Activated naive CD4-positive, alpha-beta T cell treated with Interleukin-2 at 50 U/mL for 16 hours (primary cell): ENCODE results near the gene ERGIC1.

ENCODE experiments used
- DNase-seq: peaks from one replicate; pipeline ENCODE4 v3.0.0-alpha.2; 2020

Gene ERGIC1

DNA sequence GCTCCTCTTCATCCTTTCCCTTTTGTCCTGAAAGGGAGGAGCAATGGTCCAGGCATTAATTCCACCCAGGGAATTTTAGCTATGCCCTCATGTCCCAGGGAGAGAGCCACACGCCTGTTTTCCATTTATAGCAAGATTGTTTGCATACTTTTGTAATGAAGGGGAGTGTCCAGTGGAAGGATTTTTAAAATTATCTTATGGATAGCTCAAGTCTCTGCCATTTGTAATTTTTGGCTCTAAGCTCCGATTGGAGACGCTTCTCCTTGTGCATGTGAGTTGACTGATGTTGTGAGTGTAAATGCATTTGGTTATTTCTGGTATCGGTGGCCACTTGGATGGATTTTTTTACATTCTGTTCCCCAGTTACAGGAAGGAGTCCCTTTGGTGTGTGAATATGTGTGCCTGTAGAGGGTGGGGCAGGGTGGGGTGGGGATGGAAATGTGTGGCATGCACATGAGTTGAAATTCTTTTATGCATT, 118.0 kb downstream of the ERGIC1 start:
- DNase-seq: no peak

DNA sequence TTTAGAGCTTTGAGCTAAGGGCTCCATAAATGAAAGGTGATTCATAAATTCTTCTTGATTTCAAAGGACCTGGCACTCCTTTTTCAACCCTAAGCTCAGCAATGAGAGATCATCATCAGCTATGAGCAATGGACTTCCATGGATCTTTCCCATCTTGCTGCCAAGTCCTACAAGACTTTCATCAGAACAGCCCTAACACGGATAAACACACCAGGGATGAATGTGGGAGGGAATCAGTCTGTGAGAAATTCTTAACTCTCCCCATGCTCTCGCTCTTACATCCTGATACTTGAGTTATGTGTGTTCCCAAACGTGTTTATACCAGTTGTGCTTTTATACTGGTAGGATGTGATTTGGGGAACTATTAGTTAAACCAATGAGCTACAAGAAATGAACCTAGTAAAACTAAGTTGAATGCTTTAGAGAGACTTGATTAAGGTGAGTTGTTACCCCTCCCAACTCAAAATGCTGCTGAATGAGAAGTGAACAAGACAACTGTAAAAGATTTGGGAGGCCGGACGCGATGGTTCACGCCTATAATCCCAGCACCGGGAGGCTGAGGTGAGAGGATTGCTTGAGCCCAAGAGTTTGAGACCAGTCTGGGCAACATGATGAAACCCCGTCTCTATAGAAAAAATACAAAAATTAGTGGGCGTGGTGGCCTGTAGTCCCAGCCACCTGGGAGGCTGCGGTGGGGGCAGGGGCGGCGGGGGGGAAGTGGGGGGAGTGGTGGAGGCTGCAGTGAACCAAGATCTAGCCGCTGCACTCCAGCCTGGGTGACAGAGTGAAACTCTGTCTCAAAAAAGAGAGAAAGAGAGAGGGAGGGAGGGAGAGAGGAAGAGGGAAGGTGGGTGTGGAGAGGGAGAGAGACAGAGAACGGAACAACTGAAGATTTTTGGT, 120.0 kb downstream of the ERGIC1 start:
- no peak for DNase-seq

DNA sequence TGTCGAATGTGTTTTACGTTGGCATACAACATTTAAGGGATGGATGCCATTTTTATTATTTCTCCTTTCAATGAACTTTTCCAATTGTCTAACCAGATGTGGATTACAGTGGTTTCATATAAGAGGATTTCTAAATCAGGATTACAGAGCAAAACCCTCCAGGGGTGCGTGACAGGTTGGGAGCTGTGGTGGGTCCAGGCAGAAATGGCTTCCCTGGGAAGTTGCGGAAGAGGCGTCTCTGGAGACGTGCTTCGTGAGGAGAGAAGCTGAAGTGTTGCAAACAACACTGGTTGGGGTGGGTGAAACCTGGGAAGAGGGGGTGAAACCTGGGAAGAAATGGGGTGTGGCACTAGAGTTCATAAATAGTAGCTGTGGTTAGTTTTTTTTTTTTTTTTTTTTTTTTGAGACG, 120.7 kb downstream of the ERGIC1 start:
- no peak for DNase-seq

DNA sequence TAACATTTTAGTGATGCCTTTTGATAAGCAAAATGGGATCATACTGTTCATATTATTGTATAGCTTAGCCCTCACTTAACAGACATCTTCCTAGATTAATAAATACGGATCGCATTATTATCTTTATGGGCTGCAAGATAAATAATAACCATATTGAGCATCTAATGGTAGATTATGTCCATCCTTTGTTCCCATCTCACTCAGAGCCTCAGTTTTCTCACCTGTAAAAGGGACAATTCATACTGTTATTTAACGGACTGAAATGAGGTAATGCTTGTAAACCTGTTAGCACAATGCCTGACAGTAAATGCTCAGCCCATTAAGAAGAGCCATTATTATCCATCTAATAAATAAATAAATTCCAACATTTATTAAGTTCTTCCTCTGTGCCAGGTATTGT, 122.2 kb downstream of the ERGIC1 start:
- no peak for DNase-seq

DNA sequence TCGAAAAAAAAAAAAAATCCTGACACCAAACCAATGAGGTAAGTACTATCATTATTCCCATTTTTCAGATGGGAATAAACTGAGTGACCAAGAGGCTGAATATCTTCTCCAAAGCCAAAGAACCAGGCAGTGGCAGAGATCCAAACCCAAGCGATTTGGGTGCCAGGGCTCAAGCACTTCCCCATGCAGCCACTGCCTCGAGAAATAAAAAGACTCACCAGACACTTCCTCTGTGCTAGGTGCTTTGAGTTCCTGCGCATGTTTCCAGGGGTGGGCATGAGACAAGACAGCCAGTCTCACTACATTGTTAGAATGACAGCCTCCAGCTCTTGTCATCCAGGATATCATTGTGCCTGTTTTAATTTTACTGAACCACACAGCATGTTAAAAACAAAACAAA, 122.9 kb downstream of the ERGIC1 start:
- no peak for DNase-seq

DNA sequence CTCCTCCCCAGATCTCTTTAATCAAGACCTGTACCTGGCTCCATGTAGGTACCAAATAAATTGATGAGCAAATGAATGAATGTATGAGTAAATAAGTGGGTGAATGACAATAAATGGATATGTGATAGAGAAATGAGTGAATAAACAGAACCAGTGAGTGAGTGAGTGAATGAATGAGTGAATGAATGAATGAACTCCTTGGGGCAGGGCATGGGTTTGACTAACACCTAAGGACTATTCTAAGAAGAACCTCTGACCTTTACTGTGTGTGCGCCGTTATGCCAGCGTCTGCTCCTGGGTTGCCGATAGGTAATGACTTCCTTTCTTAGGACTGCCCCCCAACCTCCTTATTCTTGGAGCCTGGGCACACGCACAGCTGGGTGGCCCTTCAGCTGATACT, 123.4 kb downstream of the ERGIC1 start:
- no peak for DNase-seq

DNA sequence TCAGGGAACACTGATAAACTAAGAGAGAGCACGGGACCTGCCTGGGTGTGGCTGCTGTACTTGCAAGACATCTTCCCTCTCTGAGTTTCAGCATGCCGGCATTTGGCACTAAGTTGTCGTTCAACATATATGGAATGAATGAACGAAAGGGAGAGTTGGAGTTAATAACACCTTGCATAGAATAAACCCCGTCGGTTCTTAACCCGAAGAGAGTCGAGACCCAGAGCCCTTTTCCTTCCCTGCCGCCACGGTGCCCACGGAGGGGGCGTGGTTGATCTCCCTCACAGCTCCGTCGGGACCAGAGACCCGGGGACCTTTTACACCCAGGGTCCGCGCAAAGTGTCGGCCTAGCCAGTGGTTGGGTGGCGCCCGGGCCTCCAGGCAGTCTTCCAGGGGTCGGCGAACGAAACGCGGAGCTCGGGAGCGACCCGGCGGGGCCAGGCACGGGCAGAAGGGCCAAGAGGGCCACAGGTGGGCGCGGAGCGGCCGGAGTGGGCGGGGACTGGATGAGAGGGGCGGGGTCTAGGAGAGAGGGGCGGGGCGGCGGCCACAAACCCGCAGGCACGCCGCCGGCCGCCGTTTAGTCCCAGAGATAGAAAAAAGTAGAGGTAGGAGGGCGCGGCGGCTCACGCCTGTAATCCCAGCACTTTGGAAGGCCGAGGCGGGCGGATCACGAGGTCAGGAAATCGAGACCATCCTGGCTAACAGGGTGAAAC, 124.4 kb downstream of the ERGIC1 start:
- DNase-seq: peak; percentile 65

DNA sequence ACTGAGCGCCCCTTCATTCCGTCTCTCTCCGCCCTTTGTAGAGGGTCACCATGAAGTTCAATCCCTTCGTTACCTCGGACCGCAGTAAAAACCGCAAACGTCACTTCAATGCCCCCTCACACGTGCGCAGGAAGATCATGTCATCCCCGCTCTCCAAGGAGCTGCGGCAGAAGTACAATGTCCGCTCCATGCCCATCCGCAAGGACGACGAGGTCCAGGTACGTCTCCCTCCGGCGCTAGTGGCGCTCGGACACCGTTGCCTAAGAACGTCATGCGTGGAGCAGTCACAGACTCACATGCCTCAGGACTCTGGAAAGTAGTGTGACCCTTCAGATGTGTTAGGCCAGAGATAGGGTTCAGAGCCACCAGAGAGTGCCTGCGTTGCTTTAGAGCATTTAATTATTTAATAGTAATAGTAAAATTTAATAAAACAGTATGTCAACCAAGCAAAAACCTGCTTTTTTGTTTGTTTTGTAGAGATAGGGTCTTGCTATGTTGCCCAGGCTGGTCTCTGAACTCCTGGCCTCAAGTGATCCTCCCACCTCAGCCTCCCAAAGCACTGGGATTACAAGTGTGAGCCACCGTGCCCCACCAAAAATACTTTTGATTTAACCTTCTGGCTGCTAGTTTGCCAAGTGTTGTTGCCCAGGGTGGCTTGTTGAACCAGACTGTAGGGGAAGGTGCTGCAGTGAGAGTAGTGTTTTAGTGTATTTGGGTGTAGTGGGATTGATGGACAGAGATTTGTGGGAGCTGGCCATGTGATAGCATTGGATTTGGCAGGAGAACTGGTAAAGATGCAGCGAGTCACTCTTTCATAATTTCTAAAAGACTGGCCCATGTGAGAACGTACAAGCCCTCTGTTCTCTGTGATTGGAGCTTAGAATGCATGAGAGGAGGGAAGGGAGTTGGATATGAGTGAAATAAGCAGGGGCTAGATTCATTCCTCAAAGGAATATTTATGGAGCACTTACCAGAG, 126.1 kb downstream of the ERGIC1 start:
- DNase-seq: peak; percentile 6

DNA sequence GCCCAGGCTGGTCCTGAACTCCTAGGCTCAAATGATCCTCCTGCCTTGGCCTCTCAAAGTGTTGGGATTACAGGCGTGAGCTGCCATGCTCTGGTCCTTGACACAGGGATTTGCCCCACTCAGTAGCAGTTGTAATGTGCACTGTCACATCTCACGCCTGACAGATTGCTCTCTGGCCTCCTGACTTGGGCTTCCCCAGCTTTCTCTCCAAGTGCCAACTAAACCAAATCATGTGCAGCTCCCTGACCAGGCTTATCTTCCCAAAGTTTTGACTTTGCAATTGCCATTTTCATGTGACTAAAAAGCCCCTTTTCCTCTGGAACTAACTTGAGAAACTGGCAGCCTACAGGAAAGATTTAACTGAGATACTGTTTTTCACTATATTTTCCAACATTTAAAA, 135.9 kb downstream of the ERGIC1 start:
- DNase-seq: no peak

DNA sequence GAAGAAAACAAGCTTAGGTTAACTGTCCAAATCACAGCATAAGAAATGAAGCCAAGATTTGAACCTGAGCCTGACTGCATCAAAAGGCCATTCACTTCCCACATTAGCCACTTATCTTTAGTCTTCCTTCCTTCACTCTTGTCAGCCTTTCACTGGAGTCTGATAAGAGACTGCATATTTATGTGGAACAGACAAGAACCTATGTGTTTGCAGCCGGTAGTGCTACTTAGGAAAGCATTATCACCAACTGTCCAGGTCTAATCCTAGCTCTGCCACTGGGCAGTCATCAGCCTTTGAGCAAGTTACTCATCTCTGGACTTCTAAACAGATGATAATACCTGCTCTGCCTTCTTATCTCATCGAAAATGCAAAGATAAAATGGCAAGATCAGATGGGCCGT, 137.4 kb downstream of the ERGIC1 start:
- no peak for DNase-seq

DNA sequence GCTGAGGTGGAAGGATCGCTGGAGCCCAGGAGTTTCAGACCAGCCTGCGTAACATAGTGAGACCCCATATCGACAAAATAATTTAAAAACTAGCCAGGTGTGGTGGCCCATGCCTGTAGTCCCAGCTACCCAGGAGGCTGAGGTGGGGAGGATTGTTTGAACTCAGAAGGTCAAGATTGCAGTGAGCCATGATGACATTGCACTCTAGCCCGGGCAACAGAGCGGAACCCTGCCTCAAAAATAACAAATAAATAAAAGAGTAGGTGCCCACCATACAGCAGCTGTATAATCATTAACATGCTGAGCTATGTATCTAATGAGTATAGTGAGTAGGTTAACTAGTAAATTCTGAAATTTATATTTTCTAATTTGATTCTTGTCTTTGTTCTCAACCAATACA, 138.5 kb downstream of the ERGIC1 start:
- DNase-seq: no peak

DNA sequence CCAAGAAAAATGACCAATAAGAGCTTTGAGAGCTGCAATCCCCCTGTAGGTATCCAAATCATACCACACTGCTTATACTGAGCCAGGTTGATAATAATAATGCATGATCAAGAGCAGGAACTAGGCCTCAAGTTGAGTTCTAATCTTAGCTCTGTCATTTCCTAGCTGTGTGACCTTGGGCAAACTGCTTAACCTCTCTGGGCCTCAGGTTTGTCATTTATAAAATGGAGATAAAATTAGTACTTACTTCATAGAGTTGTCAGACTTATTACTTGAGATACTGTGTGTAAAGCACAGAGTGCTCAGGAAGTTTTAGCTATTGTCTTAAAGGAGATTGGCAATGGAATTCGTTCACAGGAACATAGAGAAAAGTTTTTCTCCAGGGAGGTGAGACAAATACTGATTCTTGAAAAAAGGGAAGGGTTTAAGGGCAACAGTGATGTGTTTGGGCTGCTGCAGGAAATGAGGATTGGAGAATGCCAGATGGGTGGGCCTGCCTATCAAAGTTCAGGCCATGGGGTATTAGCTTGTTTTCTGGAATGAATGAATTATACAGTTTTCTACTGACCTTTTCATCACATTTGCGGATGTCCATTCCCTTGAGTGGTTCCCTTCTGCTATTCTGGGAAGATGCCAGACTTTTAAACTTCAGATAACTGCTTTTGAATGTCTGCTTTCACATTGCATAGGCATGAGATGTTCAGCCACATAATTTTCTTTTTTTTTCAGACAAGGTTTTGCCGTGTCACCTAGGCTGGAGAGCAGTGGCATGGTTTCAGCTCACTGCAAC, 139.3 kb downstream of the ERGIC1 start:
- DNase-seq: no peak

DNA sequence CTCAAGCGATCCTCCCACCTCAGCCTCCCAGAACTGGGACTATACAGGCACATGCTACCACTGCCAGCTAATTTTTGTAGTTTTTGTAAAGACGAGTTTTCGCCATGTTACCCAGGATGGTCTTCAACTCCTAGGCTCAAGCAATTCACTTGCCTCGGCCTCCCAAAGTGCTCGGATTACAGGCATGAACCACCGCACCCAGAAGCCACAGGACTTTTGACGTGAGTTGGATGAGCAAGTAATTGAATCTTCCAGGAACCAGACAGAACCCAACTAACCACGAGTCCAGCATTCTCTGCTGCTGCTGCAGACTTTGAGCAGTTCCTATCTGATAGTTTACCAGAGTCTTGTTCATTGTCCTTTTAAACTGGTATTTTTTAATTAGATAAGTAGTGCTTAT, 139.9 kb downstream of the ERGIC1 start:
- DNase-seq: no peak

DNA sequence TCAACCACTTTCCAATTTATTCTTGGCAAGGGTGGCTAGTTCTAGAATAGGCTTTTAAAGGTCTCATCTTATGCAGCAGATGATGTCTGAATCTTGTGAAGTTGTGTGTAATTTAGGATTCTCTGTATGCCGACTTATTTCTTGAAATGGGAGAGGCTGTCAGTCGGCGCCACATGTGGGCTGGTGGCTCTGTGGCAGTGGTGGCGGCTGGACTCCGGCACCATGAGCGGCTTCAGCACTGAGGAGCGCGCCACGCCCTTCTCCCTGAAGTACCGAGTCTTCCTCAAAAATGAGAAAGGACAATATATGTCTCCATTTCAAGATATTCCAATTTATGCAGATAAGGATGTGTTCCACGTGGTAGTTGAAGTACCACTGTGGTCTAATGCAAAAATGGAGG, 141.2 kb downstream of the ERGIC1 start:
- DNase-seq: no peak

DNA sequence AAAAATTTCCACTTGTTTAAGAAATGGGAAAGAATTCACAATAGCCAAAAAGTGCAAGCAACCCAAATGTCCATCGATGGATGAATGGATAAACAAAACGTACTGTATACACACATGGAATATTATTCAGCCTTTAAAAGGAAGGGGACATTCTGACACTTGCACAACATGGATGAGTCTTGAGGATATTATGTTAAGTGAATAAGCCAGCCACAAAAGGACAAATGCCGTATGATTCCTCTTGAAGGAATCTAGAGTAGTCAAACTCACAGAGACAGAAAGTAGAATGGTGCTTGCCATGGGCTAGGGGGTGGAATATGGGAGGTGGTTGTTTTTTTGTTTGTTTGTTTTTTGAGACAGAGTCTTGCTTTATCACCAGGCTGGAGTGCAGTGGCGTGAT, 145.7 kb downstream of the ERGIC1 start:
- no peak for DNase-seq

DNA sequence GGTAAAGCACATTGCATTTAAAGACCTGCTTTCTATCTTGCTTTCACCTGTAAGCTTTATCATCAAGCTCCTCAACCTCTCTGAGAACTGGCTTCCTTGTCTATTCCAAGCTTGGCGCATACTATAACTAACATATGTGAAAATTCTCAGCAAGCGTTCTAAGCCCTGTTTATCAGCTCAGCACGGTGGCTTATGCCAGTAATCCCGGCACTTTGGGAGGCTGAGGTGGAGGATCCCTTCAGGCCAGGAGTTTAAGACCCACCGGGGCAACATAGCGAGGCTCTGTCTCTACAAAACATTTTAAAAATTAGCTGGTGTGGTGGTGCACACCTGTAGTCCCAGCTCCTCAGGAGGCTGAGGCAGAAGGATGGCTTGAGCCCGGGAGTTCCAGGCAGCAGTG, 147.9 kb downstream of the ERGIC1 start:
- DNase-seq: no peak

DNA sequence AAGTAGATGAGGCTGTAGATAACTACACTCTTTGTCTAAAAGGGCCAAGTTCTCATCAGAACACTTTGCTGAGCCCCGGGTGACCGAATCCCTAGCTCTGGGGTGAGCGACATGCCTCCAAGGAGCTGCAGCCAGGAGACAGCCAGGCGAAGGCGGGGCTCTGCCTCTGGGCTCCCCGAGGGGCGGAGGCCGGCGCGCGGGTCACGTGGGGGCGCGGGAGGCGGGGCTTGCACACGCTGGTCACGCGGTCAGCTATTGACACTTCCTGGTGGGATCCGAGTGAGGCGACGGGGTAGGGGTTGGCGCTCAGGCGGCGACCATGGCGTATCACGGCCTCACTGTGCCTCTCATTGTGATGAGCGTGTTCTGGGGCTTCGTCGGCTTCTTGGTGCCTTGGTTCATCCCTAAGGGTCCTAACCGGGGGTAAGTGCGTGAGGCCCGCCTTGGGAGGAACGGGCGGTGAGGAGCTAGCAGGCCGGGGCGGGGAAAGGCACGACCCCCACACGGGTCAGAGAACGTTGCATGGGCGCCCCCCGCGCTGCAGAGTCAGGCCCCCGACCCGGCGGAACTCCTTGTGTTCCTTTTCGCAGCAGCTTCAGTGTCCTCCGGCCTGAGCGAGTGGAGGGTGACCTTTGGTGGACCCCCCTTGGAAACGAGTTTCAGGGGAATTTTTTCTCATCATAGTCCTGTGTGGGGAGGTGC, 149.6 kb downstream of the ERGIC1 start, which contains the start of gene ATP6V0E1:
Gene ATP6V0E1 (plus strand): TSS at position 230 of the 702 bp plus-strand sequence. CDS start 90 bp downstream, at position 320.
- DNase-seq: peak; percentile 96

DNA sequence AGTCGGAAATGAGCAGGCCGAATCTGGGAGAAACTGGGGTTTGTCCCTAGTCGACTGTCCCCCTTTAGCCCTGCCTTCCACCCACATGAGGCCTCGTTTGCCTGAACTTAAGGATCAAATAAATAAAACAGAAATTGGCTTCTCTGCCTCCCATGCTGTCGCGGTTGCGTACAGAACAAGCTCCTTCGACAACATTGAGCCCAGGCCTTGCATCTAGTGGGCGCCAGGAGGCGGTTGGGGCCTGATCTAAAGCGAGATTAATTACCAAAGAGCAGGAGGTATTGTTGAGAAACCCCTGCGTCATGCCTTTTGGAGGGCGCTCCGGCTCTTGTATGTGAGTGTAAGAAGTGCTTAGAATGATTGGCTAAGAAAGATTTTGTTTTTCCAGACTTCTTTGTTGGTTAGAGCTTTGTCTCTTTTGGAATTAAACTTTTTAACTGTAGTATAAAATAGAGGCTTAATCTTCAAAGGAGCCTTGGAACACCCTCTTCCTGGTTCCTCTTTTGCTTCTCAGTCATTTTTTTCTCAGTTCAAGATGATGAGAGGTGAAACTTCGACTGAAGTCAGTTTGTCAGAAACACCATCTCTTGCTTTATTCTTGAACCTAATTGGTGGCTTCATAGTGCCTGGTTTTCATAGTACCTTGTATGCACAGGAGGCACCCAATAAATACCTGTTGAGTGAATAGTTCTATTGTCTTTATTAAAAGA, 150.3 kb downstream of the ERGIC1 start:
- peak; percentile 81 for DNase-seq

DNA sequence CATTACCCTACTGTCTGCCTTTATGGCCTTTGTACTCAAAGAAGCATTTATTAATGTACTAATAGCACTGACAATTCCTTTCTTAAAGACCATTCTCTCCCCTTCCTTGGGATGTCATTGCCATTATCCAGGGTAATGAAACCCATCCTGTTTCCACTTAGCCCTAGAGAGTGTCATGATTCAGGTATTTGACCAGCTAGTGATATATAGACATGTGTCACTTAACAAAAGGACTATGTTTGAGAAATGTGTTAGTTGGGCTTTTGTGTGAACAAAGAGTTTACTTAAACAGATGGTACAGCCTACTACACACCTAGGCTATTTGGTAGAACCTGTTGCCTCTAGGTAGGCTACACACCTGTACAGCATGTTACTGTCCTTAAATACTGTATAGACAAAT, 151.5 kb downstream of the ERGIC1 start:
- no peak for DNase-seq

DNA sequence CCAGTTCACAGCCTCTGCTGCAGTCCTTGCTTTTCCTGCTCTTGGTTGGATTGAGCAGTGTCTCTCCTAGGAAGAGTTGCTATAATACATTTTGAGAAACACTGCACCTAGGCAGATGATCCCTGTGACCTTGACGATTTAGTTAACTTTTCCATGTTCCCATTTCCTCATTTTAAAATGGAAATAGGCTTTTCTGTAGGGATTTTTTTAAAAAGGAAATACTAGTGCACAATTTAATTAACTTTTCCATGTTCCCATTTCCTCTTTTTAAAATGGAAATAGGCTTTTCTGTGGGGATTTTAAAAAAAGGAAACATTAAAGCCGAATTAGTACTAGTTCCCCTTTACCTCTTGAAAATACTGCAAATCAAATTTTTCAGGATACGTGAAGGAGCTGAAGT, 154.2 kb downstream of the ERGIC1 start:
- DNase-seq: no peak

DNA sequence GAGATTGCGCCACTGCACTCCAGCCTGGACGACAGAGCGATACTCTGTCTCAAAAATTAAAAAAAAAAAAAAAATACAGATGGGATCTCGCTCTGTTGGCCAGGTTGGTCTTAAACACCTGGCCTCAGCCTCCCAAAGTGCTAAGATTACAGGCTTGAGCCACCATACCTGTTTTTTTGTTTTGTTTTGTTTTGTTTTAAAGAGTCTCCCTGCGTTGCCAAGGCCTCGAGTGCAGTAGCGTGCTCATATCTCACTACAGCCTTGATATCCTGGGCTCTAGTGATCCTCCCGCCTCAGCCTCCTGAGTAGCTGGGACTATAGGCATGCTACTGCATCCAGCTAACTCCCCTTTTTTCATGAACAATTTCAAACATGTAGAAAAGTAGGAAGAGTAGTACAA, 156.7 kb downstream of the ERGIC1 start:
- DNase-seq: no peak
